Right atrium auricular region (tissue), 2 donors: ENCODE results near the gene SPOCK2. TPM values are rescaled to one million over a fixed set of nuclear protein-coding genes. Genes with fewer than 3 reads are reported as not detected.

ENCODE experiments used
- DNase-seq: peaks from one replicate; pipeline ENCODE4 v3.0.0-alpha.2; 2019; ENCODE audit warnings: low spot score
- H3K27ac ChIP-seq, 2 donors: fragments of 200-600 bp; sonication (generic); 1 replicate in 1 of 2; 2 replicates in 1 of 2; pipeline ENCODE4 v1.5.1; 2016 to 2019
- H3K27me3 ChIP-seq, 2 donors: fragments of 200-600 bp; sonication (generic); one replicate each; pipeline versions ENCODE4 v1.5.1 to v1.6.0; 2017 to 2019
- H3K36me3 ChIP-seq: fragments of 200-600 bp; sonication (generic); one replicate; pipeline ENCODE4 v1.5.1; 2016
- H3K4me1 ChIP-seq, 2 donors: fragments of 200-600 bp; sonication (generic); one replicate each; pipeline versions ENCODE4 v1.5.1 to v1.6.0; 2017 to 2019
- H3K4me3 ChIP-seq, 2 donors: fragments of 200-600 bp; sonication (generic); 1 replicate in 1 of 2; 2 replicates in 1 of 2; pipeline ENCODE4 v1.5.1; 2017 to 2019; ENCODE audit warnings: mild to moderate bottlenecking in 1 of 2, moderate library complexity in 1 of 2
- H3K9me3 ChIP-seq, 2 donors: fragments of 200-600 bp; sonication (generic); one replicate each; pipeline ENCODE4 v1.5.1; 2019
- total RNA-seq, 2 donors: library from RNA; depleted of rRNA; stranded (reverse); fragments of >200 nt; gene quantifications; one replicate each; pipeline ENCODE4 v1.1.0, GENCODE V29; 2016
- TF ChIP-seq, protein P1 (sequence below), 2 donors: fragments of 200-600 bp; sonication (generic); IDR thresholded peaks; one replicate each; pipeline ENCODE4 v1.5.1; 2019; ENCODE audit warnings: antibody characterized with exemption in 2 of 2

The SPOCK2 gene
- total RNA-seq, 2 donors from 2014 or later = 19.3 to 19.8 TPM

DNA sequence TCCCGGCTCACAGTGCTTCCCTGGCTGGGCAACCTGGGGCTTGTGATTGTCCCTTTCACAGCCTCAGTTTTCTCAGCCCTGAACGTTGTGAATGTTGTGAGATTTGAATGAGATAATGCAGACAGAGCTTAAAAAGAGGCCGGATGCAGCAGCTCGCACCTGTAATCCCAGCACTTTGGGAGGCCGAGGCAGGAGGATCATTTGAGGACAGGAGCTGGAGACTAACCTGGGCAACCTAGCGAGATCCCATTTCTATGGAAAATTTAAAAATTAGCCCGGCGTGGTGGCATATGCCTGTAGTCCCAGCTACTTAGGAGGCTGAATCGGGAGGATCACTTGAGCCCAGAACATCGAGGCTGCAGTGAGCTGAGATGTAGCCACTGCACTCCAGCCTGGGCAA lies 56.6 kb downstream of the SPOCK2 start:
- H3K4me3 ChIP-seq = no peak overlapping the region
- no peaks in the 10 kb centered on the region for H3K9me3 ChIP-seq
- DNase-seq = no peak
- H3K4me1 ChIP-seq = peaks cover 0 to 57% of the 10 kb centered on the region in 2 donors
- peak overlapping the region; percentile 73 to 76 for H3K27ac ChIP-seq
- TF ChIP-seq, protein P1, sequence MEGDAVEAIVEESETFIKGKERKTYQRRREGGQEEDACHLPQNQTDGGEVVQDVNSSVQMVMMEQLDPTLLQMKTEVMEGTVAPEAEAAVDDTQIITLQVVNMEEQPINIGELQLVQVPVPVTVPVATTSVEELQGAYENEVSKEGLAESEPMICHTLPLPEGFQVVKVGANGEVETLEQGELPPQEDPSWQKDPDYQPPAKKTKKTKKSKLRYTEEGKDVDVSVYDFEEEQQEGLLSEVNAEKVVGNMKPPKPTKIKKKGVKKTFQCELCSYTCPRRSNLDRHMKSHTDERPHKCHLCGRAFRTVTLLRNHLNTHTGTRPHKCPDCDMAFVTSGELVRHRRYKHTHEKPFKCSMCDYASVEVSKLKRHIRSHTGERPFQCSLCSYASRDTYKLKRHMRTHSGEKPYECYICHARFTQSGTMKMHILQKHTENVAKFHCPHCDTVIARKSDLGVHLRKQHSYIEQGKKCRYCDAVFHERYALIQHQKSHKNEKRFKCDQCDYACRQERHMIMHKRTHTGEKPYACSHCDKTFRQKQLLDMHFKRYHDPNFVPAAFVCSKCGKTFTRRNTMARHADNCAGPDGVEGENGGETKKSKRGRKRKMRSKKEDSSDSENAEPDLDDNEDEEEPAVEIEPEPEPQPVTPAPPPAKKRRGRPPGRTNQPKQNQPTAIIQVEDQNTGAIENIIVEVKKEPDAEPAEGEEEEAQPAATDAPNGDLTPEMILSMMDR (IDR thresholded peaks at IDR 0.05) = no peak
- H3K36me3 ChIP-seq = no peaks in the 10 kb centered on the region
- no peaks in the 10 kb centered on the region for H3K27me3 ChIP-seq

DNA sequence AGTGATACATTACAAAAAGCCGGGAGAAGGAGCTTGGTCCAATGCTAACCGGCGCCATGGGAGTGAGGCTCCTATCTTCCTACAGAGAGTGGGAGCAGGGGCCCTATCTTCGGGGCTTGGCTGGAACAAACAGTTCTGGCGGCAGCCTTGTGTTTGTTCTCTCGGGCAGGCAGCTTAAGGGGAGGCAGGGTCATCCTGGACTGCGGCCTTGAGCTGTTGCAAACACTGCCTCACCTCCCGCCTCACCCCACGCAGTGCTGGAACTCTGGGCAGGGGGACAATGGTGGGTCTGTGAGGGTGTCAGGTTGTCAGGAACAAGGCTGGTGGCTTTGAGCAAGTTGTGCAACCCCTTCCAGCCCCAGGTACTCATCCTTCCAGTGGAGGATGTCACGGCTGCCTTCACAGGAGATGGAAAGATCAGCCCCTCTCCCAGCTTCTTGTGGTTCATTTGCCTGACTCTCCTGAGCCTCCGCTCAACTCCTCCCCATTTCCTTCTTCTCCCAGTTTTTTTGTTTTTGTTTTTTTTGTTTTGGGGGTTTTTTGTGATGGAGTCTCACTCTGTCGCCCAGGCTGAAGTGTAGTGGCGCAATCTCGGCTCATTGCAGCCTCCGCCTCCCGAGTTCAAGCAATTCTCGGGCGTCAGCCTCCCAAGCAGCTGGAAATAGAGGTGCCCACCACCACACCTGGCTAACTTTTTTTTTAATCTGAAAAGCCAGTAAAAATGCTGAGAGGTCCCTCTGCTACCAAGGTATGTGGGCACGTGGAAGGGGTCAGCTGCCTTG lies 57.4 kb downstream of the SPOCK2 start:
- no peaks in the 10 kb centered on the region for H3K9me3 ChIP-seq
- DNase-seq = peak; percentile 78
- no peaks in the 10 kb centered on the region for H3K36me3 ChIP-seq
- TF ChIP-seq, protein P1 (IDR thresholded peaks at IDR 0.05) = no peak
- H3K27me3 ChIP-seq = no peaks in the 10 kb centered on the region
- peak overlapping the region; percentile 73 to 76 for H3K27ac ChIP-seq
- H3K4me3 ChIP-seq = no peak overlapping the region
- peaks cover 0 to 58% of the 10 kb centered on the region in 2 donors for H3K4me1 ChIP-seq

DNA sequence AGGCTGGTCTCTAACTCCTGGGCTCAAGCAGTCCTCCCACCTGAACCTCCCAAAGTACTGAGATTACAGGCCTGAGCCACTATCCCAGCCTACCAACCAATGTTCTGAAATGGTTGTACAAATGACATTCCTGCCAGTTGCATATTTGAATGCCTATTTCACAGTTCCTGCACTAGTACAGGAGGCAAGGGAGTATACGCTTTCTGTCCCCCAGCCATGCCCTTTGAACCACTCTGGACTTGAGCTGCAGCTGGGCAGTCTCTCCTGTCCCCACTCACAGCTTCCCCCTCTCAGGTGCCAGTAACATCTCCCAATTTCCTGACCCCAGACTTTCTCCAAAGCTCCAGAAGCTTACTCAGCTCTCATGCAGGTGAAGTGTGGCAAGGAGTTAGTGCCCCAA lies 58.9 kb downstream of the SPOCK2 start:
- H3K27ac ChIP-seq = peak overlapping the region; percentile 73 to 76
- H3K4me3 ChIP-seq = no peak overlapping the region
- peaks cover 0 to 42% of the 10 kb centered on the region in 2 donors for H3K4me1 ChIP-seq
- H3K27me3 ChIP-seq = no peaks in the 10 kb centered on the region
- no peaks in the 10 kb centered on the region for H3K9me3 ChIP-seq
- TF ChIP-seq, protein P1 (IDR thresholded peaks at IDR 0.05) = no peak
- H3K36me3 ChIP-seq = no peaks in the 10 kb centered on the region
- DNase-seq = no peak

DNA sequence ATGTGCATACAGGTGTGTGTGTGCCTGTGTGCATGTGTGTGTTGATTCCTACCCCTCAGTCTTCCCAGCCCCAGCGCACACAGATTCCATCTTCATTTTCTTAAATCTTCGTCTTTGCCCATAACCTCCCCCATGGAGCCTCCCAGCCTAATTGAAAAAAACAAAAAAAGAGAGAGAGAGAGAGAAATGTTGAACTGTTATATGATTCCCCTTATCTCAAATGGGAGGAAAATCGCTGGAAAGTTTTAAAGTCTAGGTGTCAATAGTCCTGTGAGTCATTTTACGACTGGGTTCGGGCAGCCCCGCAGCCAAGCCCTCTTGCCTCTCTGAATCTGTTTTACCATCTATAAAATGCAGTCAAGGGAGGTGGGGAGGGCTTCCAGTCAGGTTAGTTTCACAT lies 60.9 kb downstream of the SPOCK2 start:
- H3K36me3 ChIP-seq = no peaks in the 10 kb centered on the region

DNA sequence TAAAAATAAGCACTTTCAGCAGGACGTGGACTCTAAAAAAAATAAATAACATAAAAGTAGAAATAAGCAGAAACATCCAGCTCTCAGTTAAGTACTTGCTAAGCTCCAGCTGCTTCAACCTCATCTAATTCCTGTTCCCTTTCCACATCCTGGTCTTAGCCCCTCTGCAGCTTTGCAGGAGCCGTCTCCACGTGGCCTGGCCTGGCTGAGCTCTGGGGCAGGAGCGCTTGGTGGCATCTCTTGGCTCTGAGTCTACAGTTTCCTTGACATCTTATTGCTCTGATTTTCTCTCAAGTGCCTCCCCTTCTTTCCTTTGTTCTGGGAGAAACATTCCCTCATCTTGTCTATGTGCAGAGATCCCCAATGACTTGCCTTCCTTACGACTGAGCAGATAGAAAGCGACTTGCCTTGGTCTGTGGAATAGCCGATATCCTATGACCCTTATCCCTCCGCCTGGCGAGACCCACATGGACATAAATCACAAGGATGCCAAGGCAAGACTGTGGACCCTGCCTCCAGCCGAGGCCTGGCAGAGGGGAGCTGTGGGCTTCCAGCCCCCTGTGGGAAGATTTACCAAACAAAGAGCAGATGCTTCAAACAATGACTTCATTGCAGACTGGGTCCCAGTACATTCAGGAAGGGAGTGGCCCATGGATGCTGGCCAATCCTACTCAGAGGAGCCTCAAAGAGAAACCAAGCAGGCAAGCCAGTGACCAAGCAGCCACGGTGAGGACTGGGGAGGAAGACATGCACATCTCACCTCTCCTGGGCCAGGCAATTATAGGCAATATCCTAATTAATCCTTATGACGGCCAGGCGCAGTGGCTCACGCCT lies 61.9 kb downstream of the SPOCK2 start:
- Histone ChIP-seq H3K36me3 (no peaks in the 10 kb centered on the region), H3K4me1 (peaks cover 0 to 41% of the 10 kb centered on the region in 2 donors), H3K9me3 (no peaks in the 10 kb centered on the region), H3K4me3 (no peak overlapping the region), H3K27ac (no peak overlapping the region), H3K27me3 (no peaks in the 10 kb centered on the region)
- DNase-seq = peak; percentile 78
- TF ChIP-seq, protein P1 (IDR thresholded peaks at IDR 0.05) = no peak

More for the DNA sequence above, 60.9 kb downstream of the SPOCK2 start:
- DNase-seq = no peak
- TF ChIP-seq, protein P1 (IDR thresholded peaks at IDR 0.05) = no peak
- no peak overlapping the region for H3K4me3 ChIP-seq
- H3K9me3 ChIP-seq = no peaks in the 10 kb centered on the region
- peaks cover 0 to 36% of the 10 kb centered on the region in 2 donors for H3K4me1 ChIP-seq
- H3K27ac ChIP-seq = no peak overlapping the region
- H3K27me3 ChIP-seq = no peaks in the 10 kb centered on the region
